PC-9 (cell line): Measurements from ENCODE around the gene IL31. TPM values are rescaled to one million over a fixed set of nuclear protein-coding genes. Genes with fewer than 3 reads are reported as not detected.

Experiments
- BruUV-seq: library from RNA; stranded (reverse); fragments of 400-500 nt; replicated peaks from 2 replicates; lab custom pipeline; 2021; lab: Mats Ljungman, UMichigan
- CTCF ChIA-PET: fragments of 300-600 bp; sonication (Branson Sonifier 250); formaldehyde crosslinking; loops from one replicate; lab custom pipeline; 2022; ENCODE audit warnings: antibody characterized with exemption; lab: Charles Lee
- POLR2A ChIA-PET: fragments of 300-600 bp; sonication (Branson Sonifier 250); formaldehyde crosslinking; loops from one replicate; lab custom pipeline; 2022; ENCODE audit warnings: antibody characterized with exemption; ENCODE audit not compliant: unreplicated experiment; lab: Charles Lee
- DNase-seq, 2 experiments: peaks; one replicate each; pipeline versions ENCODE4 v3.0.0 to v3.0.0-alpha.2; 2015 to 2022; ENCODE audit warnings: mixed read lengths in 1 of 2
- H2AFZ ChIP-seq: fragments of 200-600 bp; sonication (generic); 2 replicates; pipeline ENCODE4 v1.8.1; 2017; ENCODE audit warnings: antibody characterized with exemption
- H3F3A ChIP-seq: fragments of 200-600 bp; sonication (generic); 2 replicates; pipeline ENCODE4 v1.8.1; 2017; ENCODE audit warnings: antibody characterized with exemption, mild to moderate bottlenecking, low read depth; ENCODE audit not compliant: insufficient read depth
- H3K27ac ChIP-seq: fragments of 200-600 bp; sonication (generic); 2 replicates; pipeline ENCODE4 v1.6.1; 2016; ENCODE audit warnings: mixed run types
- H3K27me3 ChIP-seq: fragments of 200-600 bp; sonication (generic); 2 replicates; pipeline ENCODE4 v1.6.1; 2016; ENCODE audit warnings: low read depth, mixed run types; ENCODE audit not compliant: insufficient read depth
- H3K36me3 ChIP-seq: fragments of 200-600 bp; sonication (generic); 2 replicates; pipeline ENCODE4 v1.6.1; 2016; ENCODE audit warnings: low read depth, mixed run types
- H3K4me1 ChIP-seq: fragments of 200-600 bp; sonication (generic); replicated peaks from 2 replicates; pipeline ENCODE4 v1.6.1; 2016; ENCODE audit warnings: mixed run types; ENCODE audit not compliant: insufficient read depth
- H3K4me2 ChIP-seq: fragments of 200-600 bp; sonication (generic); 2 replicates; pipeline ENCODE4 v1.6.1; 2017; ENCODE audit warnings: mixed run types
- H3K4me3 ChIP-seq: fragments of 200-600 bp; sonication (generic); 2 replicates; pipeline ENCODE4 v1.6.1; 2016; ENCODE audit warnings: mixed run types
- H3K79me2 ChIP-seq: fragments of 200-600 bp; sonication (generic); 2 replicates; pipeline ENCODE4 v1.6.1; 2017; ENCODE audit warnings: low read depth, mixed run types
- H3K9me2 ChIP-seq: fragments of 200-600 bp; sonication (generic); 2 replicates; pipeline ENCODE4 v1.8.1; 2017; ENCODE audit warnings: mild to moderate bottlenecking; ENCODE audit not compliant: insufficient read depth
- H3K9me3 ChIP-seq: fragments of 200-600 bp; sonication (generic); 2 replicates; pipeline ENCODE4 v1.8.1; 2016; ENCODE audit warnings: low read depth; ENCODE audit not compliant: insufficient read depth
- H4K20me1 ChIP-seq: fragments of 200-600 bp; sonication (generic); 2 replicates; pipeline ENCODE4 v1.8.1; 2017; ENCODE audit not compliant: insufficient read depth
- CTCF ChIP-seq: fragments of 200-600 bp; sonication (generic); conservative IDR thresholded peaks from 2 replicates; pipeline ENCODE4 v1.6.1; 2017; ENCODE audit warnings: mixed run types, antibody characterized with exemption, mild to moderate bottlenecking, moderate library complexity
- EZH2 ChIP-seq: fragments of 200-600 bp; sonication (generic); IDR thresholded peaks from 2 replicates; pipeline ENCODE4 v1.8.0; 2017; ENCODE audit warnings: antibody characterized with exemption, low read depth
- intact Hi-C: fragments of 100-400 bp; cut with micrococcal nuclease; formaldehyde crosslinking; loops from one replicate; pipeline ENCODE4 v1.10.0; 2022; ENCODE audit not compliant: unreplicated experiment
- total RNA-seq: library from RNA; stranded (reverse); gene quantifications from 2 replicates; pipeline ENCODE4 v1.2.3, GENCODE V29; 2021

Gene IL31
- total RNA-seq, 1 experiment from 2014 or later, result not detected

GRCh38 chr12:122161682-122162081 lies 12.3 kb downstream of the IL31 start:
- POLR2A ChIA-PET, result no interaction called here
- Histone ChIP-seq H3K79me2 (no peaks in the 10 kb centered on the region), H3K27ac (no peak overlapping the region), H3K9me2 (no peaks in the 10 kb centered on the region), H3K9me3 (no peaks in the 10 kb centered on the region), H3K36me3 (no peaks in the 10 kb centered on the region), H3K4me2 (no peak overlapping the region), H3K27me3 (no peaks in the 10 kb centered on the region), H3K4me1 (no peaks in the 10 kb centered on the region), H4K20me1 (no peaks in the 10 kb centered on the region), H3K4me3 (no peak overlapping the region), H3F3A (no peaks in the 10 kb centered on the region), H2AFZ (no peak overlapping the region)
- intact Hi-C loops, result no loop called here
- BruUV-seq, result no TSS peak
- CTCF ChIA-PET, result no interaction called here
- no peak for TF ChIP-seq CTCF
- no peak for TF ChIP-seq EZH2
- DNase-seq, result no peak

DNA sequence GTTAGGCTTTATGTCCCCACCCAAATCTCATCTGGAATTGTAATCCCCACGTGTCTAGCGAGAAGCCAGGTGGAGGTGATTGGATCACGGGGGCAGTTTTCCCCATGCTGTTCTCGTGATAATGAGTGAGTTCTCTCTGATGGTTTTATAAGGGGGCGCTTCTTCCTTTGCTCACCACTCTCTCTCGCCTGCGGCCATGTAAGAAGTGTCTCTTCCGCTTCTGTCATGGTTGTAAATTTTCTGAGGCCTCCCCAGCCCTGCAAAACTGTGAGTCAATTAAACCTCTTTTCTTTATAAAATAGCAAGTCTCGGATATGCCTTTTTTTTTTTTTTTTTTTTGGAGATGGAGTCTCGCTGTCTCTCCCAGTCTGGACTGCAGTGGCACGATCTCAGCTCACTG lies 13.3 kb downstream of the IL31 start:
- intact Hi-C loops, result no loop called here
- Histone ChIP-seq H3K9me2 (no peaks in the 10 kb centered on the region), H2AFZ (no peak overlapping the region), H3K27ac (no peak overlapping the region), H4K20me1 (no peaks in the 10 kb centered on the region), H3K4me2 (no peak overlapping the region), H3K27me3 (no peaks in the 10 kb centered on the region), H3K79me2 (no peaks in the 10 kb centered on the region), H3K9me3 (no peaks in the 10 kb centered on the region), H3F3A (no peaks in the 10 kb centered on the region), H3K4me1 (no peaks in the 10 kb centered on the region), H3K36me3 (no peaks in the 10 kb centered on the region), H3K4me3 (no peak overlapping the region)
- no peak for DNase-seq
- BruUV-seq, result no TSS peak
- no peak for TF ChIP-seq EZH2
- TF ChIP-seq CTCF, result no peak
- ChIA-PET POLR2A (no interaction called here), CTCF (no interaction called here)

GRCh38 chr12:122159882-122160281 lies 14.1 kb downstream of the IL31 start:
- DNase-seq, result no peak
- H4K20me1 ChIP-seq, result no peaks in the 10 kb centered on the region
- no peak overlapping the region for H3K27ac ChIP-seq
- H3K27me3 ChIP-seq, result no peaks in the 10 kb centered on the region
- intact Hi-C loops, result no loop called here
- no peak overlapping the region for H2AFZ ChIP-seq
- POLR2A ChIA-PET, result no interaction called here
- H3K9me2 ChIP-seq, result no peaks in the 10 kb centered on the region
- CTCF ChIA-PET, result no interaction called here
- no peaks in the 10 kb centered on the region for H3F3A ChIP-seq
- no peaks in the 10 kb centered on the region for H3K4me1 ChIP-seq
- H3K36me3 ChIP-seq, result no peaks in the 10 kb centered on the region
- H3K4me2 ChIP-seq, result no peak overlapping the region
- no peak for TF ChIP-seq CTCF
- TF ChIP-seq EZH2, result no peak
- H3K4me3 ChIP-seq, result no peak overlapping the region
- H3K9me3 ChIP-seq, result no peaks in the 10 kb centered on the region
- no peaks in the 10 kb centered on the region for H3K79me2 ChIP-seq
- no TSS peak for BruUV-seq
